Ishikawa (cell line): ENCODE measurements around the gene FNDC8.

Experiments
- EGR1 ChIP-seq: IDR thresholded peaks from 2 replicates; pipeline ENCODE4 v1.6.1; 2012
- FOXM1 ChIP-seq: IDR thresholded peaks from 2 replicates; pipeline ENCODE4 v1.6.1; 2012; ENCODE audit warnings: low read depth, borderline replicate concordance
- NFIC ChIP-seq: IDR thresholded peaks from 2 replicates; pipeline ENCODE4 v1.6.1; 2012
- REST ChIP-seq: IDR thresholded peaks from 2 replicates; pipeline ENCODE4 v1.6.1; 2012; ENCODE audit warnings: low read depth, mild to moderate bottlenecking
- TEAD4 ChIP-seq: IDR thresholded peaks from 2 replicates; pipeline ENCODE4 v1.6.1; 2012
- TF ChIP-seq, protein P1 (sequence below): IDR thresholded peaks from 2 replicates; pipeline ENCODE4 v1.6.1; 2012

DNA sequence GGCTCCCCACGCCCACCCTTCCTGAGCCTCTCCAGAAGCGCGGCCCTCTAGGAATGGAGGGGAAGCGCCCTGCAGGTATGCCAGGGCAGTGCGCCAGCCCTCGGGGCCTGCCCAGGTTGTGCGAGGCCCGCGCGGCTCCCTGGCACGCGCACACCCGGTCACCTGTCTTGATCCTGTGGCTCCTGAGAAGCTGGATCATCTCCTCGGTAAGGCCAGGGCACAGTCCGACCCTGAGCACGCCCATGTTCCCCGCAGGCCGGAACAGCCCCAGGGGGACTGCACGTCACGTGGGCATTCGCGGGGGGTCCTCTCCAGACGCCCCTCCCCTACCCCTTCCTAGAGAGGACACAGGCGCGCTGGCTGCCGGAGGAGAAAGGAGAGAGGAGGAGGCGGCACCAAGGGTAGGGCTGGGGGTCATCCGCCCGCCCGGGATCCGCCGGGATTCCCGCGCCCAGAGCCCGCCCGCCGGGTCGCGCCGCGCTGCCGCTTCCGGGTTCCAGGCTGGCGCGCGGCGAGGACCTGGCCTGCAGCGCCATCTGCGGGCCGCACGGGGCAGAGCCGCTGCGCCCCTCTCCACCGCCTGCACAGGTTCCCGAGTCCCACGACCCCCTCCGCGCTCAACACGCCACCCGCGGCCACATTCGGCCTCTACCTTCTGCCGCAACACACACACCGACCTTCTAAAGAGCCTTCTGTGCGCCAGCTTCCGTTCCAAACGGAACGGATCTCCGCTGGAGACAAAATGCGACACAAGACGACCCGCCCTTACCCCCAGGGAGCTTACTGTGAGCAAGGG, 1.8 kb upstream of the FNDC8 start, which contains the start of gene RAD51D:
- TF ChIP-seq TEAD4, result peak; percentile 5; the same call in 1 of the 2 replicates
- TF ChIP-seq, protein P1, sequence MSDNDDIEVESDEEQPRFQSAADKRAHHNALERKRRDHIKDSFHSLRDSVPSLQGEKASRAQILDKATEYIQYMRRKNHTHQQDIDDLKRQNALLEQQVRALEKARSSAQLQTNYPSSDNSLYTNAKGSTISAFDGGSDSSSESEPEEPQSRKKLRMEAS, result peak; percentile 84
- TF ChIP-seq REST, result no peak
- TF ChIP-seq NFIC, result peak; percentile 58
- no peak; the same call in 1 of the 2 replicates for TF ChIP-seq EGR1
- no peak for TF ChIP-seq FOXM1
